A673 (cell line): ENCODE results near the gene CFAP161.

Experiments used
- EZH2 ChIP-seq: fragments of 200-600 bp; sonication (generic); IDR thresholded peaks from 2 replicates; pipeline ENCODE4 v1.6.1; 2017; ENCODE audit warnings: borderline replicate concordance, low read depth, mild to moderate bottlenecking, mixed read lengths, antibody characterized with exemption, low read length; ENCODE audit not compliant: poor library complexity, severe bottlenecking
- TF ChIP-seq, protein P1 (sequence below): fragments of 300-800, 200-600 bp; sonication (generic); conservative IDR thresholded peaks from 2 replicates; pipeline ENCODE4 v1.5.1; 2017; ENCODE audit warnings: low read depth, mild to moderate bottlenecking, antibody characterized with exemption, low read length, moderate library complexity, mixed read lengths

- TF ChIP-seq, protein P1, sequence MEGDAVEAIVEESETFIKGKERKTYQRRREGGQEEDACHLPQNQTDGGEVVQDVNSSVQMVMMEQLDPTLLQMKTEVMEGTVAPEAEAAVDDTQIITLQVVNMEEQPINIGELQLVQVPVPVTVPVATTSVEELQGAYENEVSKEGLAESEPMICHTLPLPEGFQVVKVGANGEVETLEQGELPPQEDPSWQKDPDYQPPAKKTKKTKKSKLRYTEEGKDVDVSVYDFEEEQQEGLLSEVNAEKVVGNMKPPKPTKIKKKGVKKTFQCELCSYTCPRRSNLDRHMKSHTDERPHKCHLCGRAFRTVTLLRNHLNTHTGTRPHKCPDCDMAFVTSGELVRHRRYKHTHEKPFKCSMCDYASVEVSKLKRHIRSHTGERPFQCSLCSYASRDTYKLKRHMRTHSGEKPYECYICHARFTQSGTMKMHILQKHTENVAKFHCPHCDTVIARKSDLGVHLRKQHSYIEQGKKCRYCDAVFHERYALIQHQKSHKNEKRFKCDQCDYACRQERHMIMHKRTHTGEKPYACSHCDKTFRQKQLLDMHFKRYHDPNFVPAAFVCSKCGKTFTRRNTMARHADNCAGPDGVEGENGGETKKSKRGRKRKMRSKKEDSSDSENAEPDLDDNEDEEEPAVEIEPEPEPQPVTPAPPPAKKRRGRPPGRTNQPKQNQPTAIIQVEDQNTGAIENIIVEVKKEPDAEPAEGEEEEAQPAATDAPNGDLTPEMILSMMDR, result no peak
- TF ChIP-seq EZH2, result no peak
Measured at GRCh38 chr15:81091889-81092558, 42.0 kb upstream of the CFAP161 start.
